ENCODE measurements around the gene VSIG10.

Gene VSIG10

GRCh38 chr12:118145798-118146156 lies 42.0 kb upstream of the VSIG10 start:
- peak overlapping the region; percentile 44 for H3K27ac ChIP-seq (ENCODE audit: low read length)

GRCh38 chr12:118145113-118145797 lies 41.4 kb upstream of the VSIG10 start:
- peaks cover 14% of the 10 kb centered on the region for H3K79me2 ChIP-seq (ENCODE audit: low read length)
- H3K9me3 ChIP-seq (ENCODE audit: insufficient read depth, low read length) = no peaks in the 10 kb centered on the region
- H3K9ac ChIP-seq (ENCODE audit: low read length) = no peak overlapping the region
- H2AFZ ChIP-seq (ENCODE audit: low read depth, low read length) = no peak overlapping the region
- no peak overlapping the region for H3K4me3 ChIP-seq (ENCODE audit: low read length)
- TF ChIP-seq EZH2phosphoT487 (IDR thresholded peaks at IDR 0.05; ENCODE audit: low read depth) = no peak
- TF ChIP-seq, protein P1, sequence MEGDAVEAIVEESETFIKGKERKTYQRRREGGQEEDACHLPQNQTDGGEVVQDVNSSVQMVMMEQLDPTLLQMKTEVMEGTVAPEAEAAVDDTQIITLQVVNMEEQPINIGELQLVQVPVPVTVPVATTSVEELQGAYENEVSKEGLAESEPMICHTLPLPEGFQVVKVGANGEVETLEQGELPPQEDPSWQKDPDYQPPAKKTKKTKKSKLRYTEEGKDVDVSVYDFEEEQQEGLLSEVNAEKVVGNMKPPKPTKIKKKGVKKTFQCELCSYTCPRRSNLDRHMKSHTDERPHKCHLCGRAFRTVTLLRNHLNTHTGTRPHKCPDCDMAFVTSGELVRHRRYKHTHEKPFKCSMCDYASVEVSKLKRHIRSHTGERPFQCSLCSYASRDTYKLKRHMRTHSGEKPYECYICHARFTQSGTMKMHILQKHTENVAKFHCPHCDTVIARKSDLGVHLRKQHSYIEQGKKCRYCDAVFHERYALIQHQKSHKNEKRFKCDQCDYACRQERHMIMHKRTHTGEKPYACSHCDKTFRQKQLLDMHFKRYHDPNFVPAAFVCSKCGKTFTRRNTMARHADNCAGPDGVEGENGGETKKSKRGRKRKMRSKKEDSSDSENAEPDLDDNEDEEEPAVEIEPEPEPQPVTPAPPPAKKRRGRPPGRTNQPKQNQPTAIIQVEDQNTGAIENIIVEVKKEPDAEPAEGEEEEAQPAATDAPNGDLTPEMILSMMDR (IDR thresholded peaks at IDR 0.05; ENCODE audit: low read depth, low read length) = no peak
- peak overlapping the region; percentile 14; the same call in 1 of the 2 replicates for H3K4me2 ChIP-seq (ENCODE audit: low read length)
- H3K27ac ChIP-seq (ENCODE audit: low read length) = peak overlapping the region; percentile 44
- no peaks in the 10 kb centered on the region for H3K27me3 ChIP-seq (ENCODE audit: low read depth, low read length)
- peaks cover 40% of the 10 kb centered on the region for H3K36me3 ChIP-seq (replicated peaks; ENCODE audit: low read depth, low read length)
- H3K4me1 ChIP-seq (ENCODE audit: low read length) = peaks cover 9% of the 10 kb centered on the region
- peaks cover 4% of the 10 kb centered on the region; the same call in 1 of the 2 replicates for H4K20me1 ChIP-seq (ENCODE audit: insufficient read depth, low read length)

More at GRCh38 chr12:118145798-118146156, 42.0 kb upstream of the VSIG10 start:
- Histone ChIP-seq H3K79me2 (ENCODE audit: low read length) (peaks cover 14% of the 10 kb centered on the region), H3K9ac (ENCODE audit: low read length) (no peak overlapping the region), H2AFZ (ENCODE audit: low read depth, low read length) (no peak overlapping the region), H3K36me3 (replicated peaks; ENCODE audit: low read depth, low read length) (peaks cover 38% of the 10 kb centered on the region), H3K4me3 (ENCODE audit: low read length) (no peak overlapping the region), H3K27me3 (ENCODE audit: low read depth, low read length) (no peaks in the 10 kb centered on the region), H3K4me2 (ENCODE audit: low read length) (no peak overlapping the region), H4K20me1 (ENCODE audit: insufficient read depth, low read length) (peaks cover 4% of the 10 kb centered on the region; the same call in 1 of the 2 replicates), H3K4me1 (ENCODE audit: low read length) (peaks cover 9% of the 10 kb centered on the region), H3K9me3 (ENCODE audit: insufficient read depth, low read length) (no peaks in the 10 kb centered on the region)
- TF ChIP-seq, protein P1 (IDR thresholded peaks at IDR 0.05; ENCODE audit: low read depth, low read length) = no peak
- TF ChIP-seq EZH2phosphoT487 (IDR thresholded peaks at IDR 0.05; ENCODE audit: low read depth) = no peak

DNA sequence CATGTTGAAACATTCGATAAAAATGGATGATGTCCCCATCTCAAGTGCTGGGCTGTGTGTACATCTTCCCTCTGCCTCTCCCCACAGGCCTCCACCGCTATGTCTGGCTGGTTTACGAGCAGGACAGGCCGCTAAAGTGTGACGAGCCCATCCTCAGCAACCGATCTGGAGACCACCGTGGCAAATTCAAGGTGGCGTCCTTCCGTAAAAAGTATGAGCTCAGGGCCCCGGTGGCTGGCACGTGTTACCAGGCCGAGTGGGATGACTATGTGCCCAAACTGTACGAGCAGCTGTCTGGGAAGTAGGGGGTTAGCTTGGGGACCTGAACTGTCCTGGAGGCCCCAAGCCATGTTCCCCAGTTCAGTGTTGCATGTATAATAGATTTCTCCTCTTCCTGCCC lies 40.7 kb upstream of the VSIG10 start:
- Histone ChIP-seq H3K27me3 (ENCODE audit: low read depth, low read length) (no peaks in the 10 kb centered on the region), H3K9me3 (ENCODE audit: insufficient read depth, low read length) (no peaks in the 10 kb centered on the region), H3K36me3 (replicated peaks; ENCODE audit: low read depth, low read length) (peaks cover 45% of the 10 kb centered on the region), H3K4me1 (ENCODE audit: low read length) (peaks cover 9% of the 10 kb centered on the region), H3K4me2 (ENCODE audit: low read length) (no peak overlapping the region), H4K20me1 (ENCODE audit: insufficient read depth, low read length) (peaks cover 4% of the 10 kb centered on the region; the same call in 1 of the 2 replicates), H3K4me3 (ENCODE audit: low read length) (no peak overlapping the region), H3K79me2 (ENCODE audit: low read length) (peaks cover 16% of the 10 kb centered on the region), H2AFZ (ENCODE audit: low read depth, low read length) (no peak overlapping the region), H3K27ac (ENCODE audit: low read length) (no peak overlapping the region), H3K9ac (ENCODE audit: low read length) (no peak overlapping the region)
- TF ChIP-seq, protein P1 (IDR thresholded peaks at IDR 0.05; ENCODE audit: low read depth, low read length) = no peak
- TF ChIP-seq EZH2phosphoT487 (IDR thresholded peaks at IDR 0.05; ENCODE audit: low read depth) = no peak

DNA sequence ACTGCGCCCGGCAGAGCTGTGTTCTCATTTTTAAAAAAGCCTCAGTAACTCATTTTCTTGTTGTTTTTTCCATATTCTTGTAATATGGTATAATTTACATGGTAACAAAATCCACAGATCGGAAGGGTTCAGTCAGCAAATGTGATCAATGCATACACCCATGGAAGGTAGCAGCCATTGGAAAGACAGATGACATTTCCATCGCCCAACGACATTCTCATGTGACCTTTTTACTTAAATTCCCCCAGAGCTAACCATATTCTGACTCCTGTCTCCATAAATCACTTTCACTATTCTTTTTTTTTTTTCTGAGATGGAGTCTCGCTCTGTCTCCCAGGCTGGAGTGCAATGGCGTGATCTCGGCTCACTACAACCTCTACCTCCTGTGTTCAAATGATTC lies 37.0 kb upstream of the VSIG10 start:
- no peak overlapping the region for H2AFZ ChIP-seq (ENCODE audit: low read depth, low read length)
- no peaks in the 10 kb centered on the region for H3K9me3 ChIP-seq (ENCODE audit: insufficient read depth, low read length)
- peaks cover 41% of the 10 kb centered on the region for H3K79me2 ChIP-seq (ENCODE audit: low read length)
- peaks cover 10% of the 10 kb centered on the region; the same call in 1 of the 2 replicates for H4K20me1 ChIP-seq (ENCODE audit: insufficient read depth, low read length)
- H3K4me1 ChIP-seq (ENCODE audit: low read length) = peaks cover 15% of the 10 kb centered on the region
- no peak overlapping the region for H3K4me3 ChIP-seq (ENCODE audit: low read length)
- peaks cover 44% of the 10 kb centered on the region for H3K36me3 ChIP-seq (replicated peaks; ENCODE audit: low read depth, low read length)
- H3K27ac ChIP-seq (ENCODE audit: low read length) = no peak overlapping the region
- no peak overlapping the region for H3K4me2 ChIP-seq (ENCODE audit: low read length)
- no peak for TF ChIP-seq EZH2phosphoT487 (IDR thresholded peaks at IDR 0.05; ENCODE audit: low read depth)
- TF ChIP-seq, protein P1 (IDR thresholded peaks at IDR 0.05; ENCODE audit: low read depth, low read length) = no peak
- H3K27me3 ChIP-seq (ENCODE audit: low read depth, low read length) = no peaks in the 10 kb centered on the region
- H3K9ac ChIP-seq (ENCODE audit: low read length) = no peak overlapping the region

All from OCI-LY3 (cell line).